GM21737 (cell line): Measurements from ENCODE around the gene ZNF407.

Experiments used
- ATAC-seq: cut with Tn5 transposase; IDR thresholded peaks from one replicate; pipeline ENCODE4 v1.9.1; 2021; ENCODE audit warnings: mild to moderate bottlenecking, moderate library complexity; ENCODE audit not compliant: unreplicated experiment

The ZNF407 gene

DNA sequence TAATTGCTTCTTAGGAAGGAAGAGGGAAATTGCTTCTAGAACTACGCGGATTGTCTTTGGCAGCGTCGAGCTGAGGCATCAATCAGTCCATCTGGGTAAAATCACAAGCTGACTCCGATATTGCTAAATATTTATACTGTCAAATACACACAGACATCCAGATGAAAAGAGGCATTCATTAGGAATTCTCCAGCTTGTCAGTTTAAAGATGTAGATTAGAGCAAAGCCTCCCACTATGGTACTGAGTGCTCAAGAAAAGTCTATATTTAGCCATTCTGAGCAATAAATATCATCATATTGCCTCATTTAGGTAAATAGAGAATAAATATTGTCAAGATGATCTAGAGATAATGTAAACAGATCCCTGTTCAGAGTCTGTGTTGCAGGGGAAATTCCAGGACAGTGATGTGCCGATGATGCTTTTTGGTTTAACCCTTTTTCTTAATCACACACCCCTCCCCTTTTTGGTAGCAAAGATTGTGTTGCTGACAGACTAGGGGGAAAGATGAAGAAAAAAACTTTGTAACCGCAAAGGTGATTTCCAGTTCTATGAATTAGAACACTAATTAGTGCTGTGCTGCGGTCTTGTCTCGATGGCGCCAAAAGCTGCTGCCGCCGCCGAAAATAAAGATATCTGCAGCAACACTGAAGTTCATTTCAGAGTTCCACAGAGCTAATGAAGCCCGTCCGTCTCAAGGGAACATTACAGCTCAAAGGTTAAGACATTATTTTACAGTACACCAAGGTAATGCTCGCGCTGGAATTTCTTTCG, 439.4 kb downstream of the ZNF407 start:
- no peak for ATAC-seq

GRCh38 chr18:75037689-75037955, 440.0 kb downstream of the ZNF407 start:
- ATAC-seq: no peak

DNA sequence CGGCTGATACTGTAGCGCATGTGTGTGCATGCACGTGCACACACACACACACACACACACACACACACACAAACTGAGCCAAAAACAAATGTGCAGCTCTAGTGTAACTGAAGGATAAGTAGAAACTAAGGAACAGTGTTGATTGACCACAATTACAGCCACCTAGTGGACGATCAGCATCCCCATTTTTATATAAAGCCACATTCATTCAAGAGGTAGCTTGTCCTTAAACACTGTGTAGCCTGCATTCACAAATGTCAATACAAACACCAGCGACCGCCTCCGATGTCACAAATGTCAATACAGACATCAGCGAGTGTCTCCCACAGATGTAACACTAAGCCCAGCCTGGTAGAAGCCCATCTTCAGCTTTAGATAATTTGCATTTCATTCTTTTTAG, 443.9 kb downstream of the ZNF407 start:
- ATAC-seq: no peak

DNA sequence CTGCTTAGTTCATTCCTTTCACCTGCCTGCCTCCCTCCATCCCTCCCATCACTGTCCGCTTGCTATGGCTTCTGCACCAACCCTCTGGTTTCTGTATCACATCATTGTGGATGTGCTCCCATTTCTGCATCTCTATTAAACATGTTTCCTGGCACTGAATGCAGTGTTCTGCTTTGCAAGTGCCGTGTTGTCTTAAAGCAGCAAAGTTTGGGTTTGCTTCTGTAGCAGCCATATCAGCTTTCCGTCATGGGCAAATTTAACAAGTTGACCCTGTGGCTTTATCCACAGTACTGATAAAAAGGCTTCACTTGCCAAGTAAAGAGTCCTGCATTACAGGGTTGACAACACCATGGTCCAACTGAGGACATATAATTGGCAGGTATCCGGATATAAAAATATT, 445.8 kb downstream of the ZNF407 start:
- ATAC-seq: no peak

DNA sequence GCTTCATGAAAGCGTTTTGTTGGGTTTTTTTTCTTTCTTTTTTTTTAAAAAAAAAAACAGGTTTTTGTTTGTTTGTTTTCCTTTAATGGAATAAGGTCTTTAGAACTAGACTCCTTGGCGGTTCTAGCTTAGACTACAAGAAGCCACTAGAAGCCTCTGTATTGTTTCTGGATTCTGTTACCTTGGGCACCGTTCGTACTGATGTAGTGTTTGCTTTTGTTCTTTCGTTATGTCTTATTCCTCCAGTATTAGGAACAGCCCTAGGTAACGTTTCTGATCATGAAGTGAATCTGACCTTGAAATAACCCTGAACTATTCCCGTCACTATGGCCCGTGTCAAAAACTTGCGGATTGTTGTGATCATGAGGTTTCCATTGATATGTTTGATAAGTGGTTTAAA, 446.6 kb downstream of the ZNF407 start:
- ATAC-seq: no peak

DNA sequence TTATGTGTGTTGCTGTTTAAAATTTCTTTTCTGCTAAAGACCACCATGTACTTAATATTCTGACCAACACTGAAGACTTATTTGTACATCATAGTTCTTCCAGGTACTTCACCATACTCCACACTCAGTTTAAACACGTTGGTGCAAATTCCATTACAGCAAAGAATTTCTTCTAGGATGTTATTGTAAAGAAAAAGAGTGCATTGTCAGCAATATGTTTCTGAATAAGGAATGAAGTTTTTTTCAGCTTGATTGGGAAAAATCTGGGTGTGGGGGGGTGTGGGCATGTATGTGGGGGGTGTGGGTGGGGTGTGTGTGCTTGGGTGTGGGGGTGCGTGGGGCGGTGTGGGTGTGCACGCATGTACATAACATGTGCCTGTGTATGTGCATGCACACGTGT, 447.1 kb downstream of the ZNF407 start:
- no peak for ATAC-seq

DNA sequence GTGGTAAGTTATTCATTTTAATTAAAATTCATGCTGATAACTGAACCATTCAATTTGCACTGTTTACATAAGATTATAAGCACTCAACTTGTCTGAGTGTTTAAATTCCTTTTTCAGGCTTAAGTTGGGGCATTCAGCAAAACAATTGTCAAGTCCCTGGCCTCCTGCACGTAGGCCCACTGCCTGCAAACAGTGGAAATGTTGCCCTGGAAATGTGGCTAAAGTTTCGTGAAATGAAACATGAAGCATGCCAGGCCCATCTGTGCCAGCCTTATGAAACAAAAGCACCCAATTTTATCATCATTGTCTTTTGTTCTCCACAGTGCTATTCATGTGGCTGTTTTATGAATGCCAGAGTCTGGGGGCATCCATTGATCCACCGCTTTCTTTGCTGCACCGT, 447.6 kb downstream of the ZNF407 start:
- no peak for ATAC-seq

GRCh38 chr18:75047240-75047961, 449.7 kb downstream of the ZNF407 start:
- no peak for ATAC-seq

GRCh38 chr18:75048776-75049454, 451.2 kb downstream of the ZNF407 start:
- no peak for ATAC-seq

- ATAC-seq: no peak
Measured at GRCh38 chr18:75049455-75049789, 451.8 kb downstream of the ZNF407 start.

- no peak for ATAC-seq
Measured at GRCh38 chr18:75051757-75052156, 454.1 kb downstream of the ZNF407 start.

DNA sequence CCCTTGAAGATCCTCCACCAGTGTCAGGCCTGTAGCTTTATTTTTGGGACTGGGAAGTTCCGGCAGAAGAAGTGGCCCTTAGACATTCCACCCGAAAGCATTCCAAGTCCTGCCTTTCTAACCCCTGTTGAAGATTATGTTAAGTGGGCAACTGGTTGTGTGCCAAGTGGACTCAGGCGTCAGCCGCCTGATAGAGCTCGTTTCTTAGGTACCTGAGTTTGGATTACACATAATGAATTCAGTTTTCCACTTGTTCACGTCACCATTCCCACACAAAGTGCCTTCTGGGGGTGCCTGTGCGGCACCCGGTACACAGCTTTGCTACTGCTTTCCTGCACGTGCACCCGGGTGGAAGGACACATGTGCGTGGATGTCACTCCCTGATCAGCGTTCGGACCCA, 454.8 kb downstream of the ZNF407 start:
- no peak for ATAC-seq

DNA sequence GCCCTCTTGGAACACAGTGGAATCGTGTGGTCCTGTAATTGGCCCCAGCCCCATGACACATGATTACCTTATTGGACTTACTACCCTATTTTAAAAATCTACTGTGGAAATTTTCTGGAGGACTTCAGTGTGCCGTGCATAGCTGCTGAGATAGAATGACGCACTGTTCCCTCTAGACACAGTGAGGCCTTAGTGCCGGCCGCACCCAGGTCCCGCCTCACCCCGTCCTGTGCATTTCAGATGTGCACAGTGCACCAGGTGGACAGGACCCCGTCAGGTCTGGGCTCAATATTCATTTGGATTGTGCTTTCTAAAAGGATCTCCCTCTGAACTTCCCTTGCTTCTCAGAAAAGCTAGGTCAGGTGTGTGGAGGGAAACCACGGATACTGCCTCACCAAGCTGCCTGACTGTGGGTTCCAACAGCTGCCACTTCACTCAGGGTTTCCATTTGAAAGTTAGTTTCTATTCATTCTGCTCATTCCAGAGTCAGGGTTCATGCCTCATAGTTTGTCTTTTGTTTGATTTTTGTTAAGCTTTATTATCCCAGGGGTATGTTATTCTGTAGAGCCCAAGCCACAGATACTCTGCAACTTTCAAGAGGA, 455.5 kb downstream of the ZNF407 start:
- ATAC-seq: no peak

DNA sequence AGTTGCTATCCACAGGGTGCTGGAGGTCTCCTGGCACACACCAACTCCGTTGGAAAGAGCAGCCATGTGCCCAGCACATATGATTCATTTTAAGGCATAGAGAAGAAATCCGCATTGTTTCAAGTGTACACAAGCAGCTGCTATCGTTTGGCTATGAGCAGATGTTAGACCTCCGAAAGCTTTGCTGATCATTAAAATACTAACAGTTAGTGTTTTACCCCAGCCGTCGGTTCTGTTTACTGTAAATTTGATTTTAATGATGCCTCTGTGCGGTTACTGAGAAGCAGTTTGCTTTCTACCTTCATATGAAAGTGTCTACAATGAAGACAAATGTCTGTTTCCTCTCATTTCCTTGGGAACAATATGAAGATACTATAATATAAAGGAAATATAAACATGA, 456.4 kb downstream of the ZNF407 start:
- no peak for ATAC-seq

DNA sequence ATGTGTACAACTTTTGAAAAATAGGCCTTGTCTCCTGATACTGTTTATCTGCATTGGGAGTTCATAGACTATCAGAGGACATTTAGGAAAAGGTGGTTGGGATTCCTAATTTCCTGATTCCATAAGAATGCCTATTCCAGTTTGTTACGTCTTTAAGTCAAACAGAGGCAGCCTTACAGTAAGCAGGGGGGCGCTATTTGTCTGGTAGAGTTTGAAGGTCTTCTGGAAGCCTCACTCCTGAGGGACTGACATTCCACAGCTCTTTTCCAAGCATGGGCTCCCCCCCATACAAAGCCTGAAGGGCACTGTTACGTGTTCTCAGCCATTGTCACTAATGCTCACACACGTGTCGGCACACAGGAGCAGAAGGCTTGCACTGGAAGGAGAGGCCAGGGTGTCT, 456.9 kb downstream of the ZNF407 start:
- no peak for ATAC-seq

DNA sequence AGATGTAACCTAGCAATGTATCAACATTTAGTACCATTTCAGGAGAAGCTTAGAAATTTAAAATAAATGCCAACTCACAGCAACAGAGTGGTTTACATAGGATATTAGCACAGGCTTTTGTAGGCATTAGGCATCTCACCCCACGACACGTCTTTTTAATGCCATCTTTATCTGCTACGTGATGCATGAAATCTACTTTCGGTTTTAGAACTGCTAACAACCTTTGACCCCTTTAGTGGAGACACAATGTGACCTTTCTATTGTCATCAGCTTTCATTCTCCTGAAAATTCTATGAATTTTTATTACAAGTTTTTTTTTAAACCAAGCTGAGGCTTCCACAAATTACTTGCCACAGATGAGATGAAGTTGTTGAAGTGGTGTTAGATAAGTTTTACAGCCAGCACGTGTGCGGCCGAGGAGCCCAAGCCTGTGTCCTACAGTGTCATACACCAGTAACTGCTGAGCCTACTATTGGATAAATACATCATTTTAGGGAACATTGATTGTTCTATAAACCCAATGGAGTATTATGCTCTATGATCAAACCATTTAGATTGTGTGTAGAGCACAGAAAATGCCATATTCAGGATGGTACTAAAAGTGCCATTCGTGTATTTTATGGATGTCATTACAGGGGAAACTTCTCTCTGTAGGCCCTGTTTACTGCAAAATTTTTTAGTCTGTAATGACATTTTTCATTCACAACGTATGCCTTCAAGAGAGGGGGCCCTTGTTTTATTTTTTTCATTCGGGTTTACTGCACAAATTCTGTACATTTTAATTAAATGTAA, 459.7 kb downstream of the ZNF407 start:
- ATAC-seq: no peak

DNA sequence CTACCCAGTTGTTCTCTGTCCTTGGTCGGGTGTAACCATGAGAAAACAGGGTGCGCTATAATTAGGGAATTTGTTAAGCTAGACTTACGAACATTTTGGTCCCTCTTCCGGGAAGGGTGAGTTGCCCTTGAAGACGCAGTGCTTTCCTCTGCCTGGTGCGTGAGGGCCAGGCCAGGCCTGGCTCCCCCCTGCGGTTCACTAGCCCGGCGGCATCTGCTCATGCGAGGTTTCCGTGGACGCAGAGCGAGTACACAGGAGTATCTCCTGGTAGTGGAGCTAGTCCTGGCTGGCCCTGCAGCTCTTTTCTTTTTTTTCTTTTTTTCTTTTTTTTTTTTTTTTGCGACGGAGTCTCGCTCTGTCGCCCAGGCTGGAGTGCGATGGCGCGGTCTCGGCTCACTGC, 462.5 kb downstream of the ZNF407 start:
- no peak for ATAC-seq

DNA sequence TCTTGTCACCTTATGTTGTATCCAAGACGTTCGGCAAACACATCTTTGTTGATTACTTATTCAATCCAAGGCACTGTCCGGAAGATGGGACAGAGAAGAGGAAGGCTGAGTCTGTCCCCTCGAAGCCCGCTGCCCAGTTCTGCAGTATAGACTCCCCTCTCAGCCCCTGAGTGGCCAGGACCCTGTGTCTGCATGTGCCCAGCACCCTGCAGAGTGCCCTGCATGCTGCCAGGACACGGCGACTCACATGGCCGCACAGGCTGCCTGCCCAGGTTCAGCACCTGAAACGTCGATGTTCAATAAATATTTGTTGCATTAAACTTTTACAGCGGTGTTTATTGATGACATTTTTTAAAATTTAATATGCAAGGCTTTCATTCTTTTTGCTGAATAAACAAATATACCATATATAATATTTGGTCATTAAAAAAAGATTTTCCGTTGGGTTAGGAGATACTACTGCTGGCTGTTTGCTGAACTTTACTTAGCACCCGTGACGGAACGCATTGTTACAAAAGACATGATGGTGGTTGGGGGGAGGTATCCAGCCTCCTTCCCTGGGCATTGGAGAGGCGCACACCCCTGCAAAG, 464.7 kb downstream of the ZNF407 start:
- no peak for ATAC-seq

DNA sequence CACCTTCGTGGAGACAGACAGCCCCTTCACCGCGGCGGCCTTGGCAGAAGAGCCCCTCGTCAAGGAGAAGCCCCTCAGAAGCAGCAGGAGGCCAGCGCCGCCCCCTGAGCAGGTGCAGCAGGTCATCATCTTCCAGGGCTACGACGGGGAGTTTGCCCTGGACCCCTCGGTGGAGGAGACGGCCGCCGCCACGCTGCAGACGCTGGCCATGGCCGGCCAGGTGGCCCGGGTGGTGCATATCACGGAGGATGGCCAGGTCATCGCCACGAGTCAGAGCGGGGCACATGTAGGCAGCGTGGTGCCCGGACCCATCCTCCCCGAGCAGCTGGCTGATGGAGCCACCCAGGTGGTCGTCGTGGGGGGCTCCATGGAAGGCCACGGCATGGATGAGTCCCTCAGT, 465.5 kb downstream of the ZNF407 start:
- no peak for ATAC-seq

GRCh38 chr18:75063615-75064512, 466.2 kb downstream of the ZNF407 start:
- ATAC-seq: no peak
